MV-4-11 (cell line): ENCODE data around the gene NISCH.

Experiments
- DNase-seq: peaks from one replicate; lab custom pipeline; 2025; lab: John Stamatoyannopoulos, UW

The NISCH gene

GRCh38 chr3:52527039-52527731, 71.8 kb downstream of the NISCH start:
- no peak for DNase-seq

GRCh38 chr3:52527732-52528585, 72.6 kb downstream of the NISCH start:
- DNase-seq, result no peak

GRCh38 chr3:52528586-52529375, 73.4 kb downstream of the NISCH start:
- no peak for DNase-seq

GRCh38 chr3:52529376-52530333, 74.3 kb downstream of the NISCH start:
- DNase-seq, result no peak

- no peak for DNase-seq
Observed at GRCh38 chr3:52530918-52531826, 75.8 kb downstream of the NISCH start.

GRCh38 chr3:52531860-52532516, 76.6 kb downstream of the NISCH start:
- DNase-seq, result no peak

- DNase-seq, result peak; percentile 37
Observed at GRCh38 chr3:52532517-52532837, 77.1 kb downstream of the NISCH start.

GRCh38 chr3:52532838-52533622, 77.6 kb downstream of the NISCH start:
- DNase-seq, result no peak

- peak; percentile 59 for DNase-seq
Observed at GRCh38 chr3:52533623-52534280, 78.3 kb downstream of the NISCH start, which contains the start of gene NT5DC2. Gene NT5DC2, minus strand, starts transcription at chr3:52533857. Its CDS starts 120 bp downstream, at chr3:52533737.

- no peak for DNase-seq
Observed at GRCh38 chr3:52534281-52535183, 79.1 kb downstream of the NISCH start.

GRCh38 chr3:52535411-52536111, 80.2 kb downstream of the NISCH start:
- DNase-seq, result no peak

- DNase-seq, result no peak
Observed at GRCh38 chr3:52536112-52536368, 80.6 kb downstream of the NISCH start.

- peak; percentile 98 for DNase-seq
Observed at GRCh38 chr3:52536369-52537164, 81.2 kb downstream of the NISCH start, which contains the start of gene UQCC5. Gene UQCC5, plus strand, starts transcription at chr3:52536605. Its CDS starts 151 bp downstream, at chr3:52536756.

GRCh38 chr3:52537165-52537620, 81.8 kb downstream of the NISCH start:
- DNase-seq, result no peak

GRCh38 chr3:52537726-52538421, 82.5 kb downstream of the NISCH start:
- DNase-seq, result no peak
